GM12872 (cell line): ENCODE measurements around the gene KRTAP19-4.

Experiments
- CTCF ChIP-seq: IDR thresholded peaks from 3 replicates; pipeline ENCODE4 v1.5.1; 2011; ENCODE audit warnings: low read depth, mild to moderate bottlenecking, low read length, moderate library complexity; ENCODE audit not compliant: insufficient read depth

KRTAP19-4 gene

GRCh38 chr21:30463713-30464112 is 33.3 kb downstream of the KRTAP19-4 start:
- no peak for TF ChIP-seq CTCF

GRCh38 chr21:30448514-30448913 is 48.5 kb downstream of the KRTAP19-4 start:
- no peak for TF ChIP-seq CTCF

GRCh38 chr21:30447056-30447455 is 49.9 kb downstream of the KRTAP19-4 start:
- TF ChIP-seq CTCF: no peak
